HG03196 (cell line): ENCODE measurements around the gene DOCK2.
"Not testable (repeated sequence)": the region's sequence is repeated elsewhere in the genome, so short reads cannot be mapped to it uniquely, and the experiment has no call there.

Source experiments
- ATAC-seq: cut with Tn5 transposase; IDR thresholded peaks from one replicate; pipeline ENCODE4 v1.9.1; 2021; ENCODE audit not compliant: unreplicated experiment

DOCK2 gene

DNA sequence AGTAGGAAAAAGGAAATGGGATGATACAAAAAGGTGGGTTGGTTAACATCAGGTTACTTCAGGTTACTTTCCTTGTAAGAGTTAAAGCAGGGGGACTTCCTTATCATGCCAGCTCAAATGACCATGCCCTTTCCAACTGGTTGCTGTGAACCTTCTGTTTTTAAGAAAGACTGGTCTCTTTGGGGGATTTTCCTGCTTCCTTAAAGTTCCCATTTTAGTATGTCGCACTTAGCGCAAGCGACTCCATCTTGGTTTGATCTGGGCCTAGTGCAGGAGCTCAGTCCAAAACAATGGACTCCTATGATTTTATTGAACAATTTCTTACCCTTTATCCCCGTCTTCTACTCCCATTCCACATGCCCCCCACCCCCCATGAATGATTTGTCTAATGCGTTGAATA, 173.4 kb downstream of the DOCK2 start:
- no peak for ATAC-seq

DNA sequence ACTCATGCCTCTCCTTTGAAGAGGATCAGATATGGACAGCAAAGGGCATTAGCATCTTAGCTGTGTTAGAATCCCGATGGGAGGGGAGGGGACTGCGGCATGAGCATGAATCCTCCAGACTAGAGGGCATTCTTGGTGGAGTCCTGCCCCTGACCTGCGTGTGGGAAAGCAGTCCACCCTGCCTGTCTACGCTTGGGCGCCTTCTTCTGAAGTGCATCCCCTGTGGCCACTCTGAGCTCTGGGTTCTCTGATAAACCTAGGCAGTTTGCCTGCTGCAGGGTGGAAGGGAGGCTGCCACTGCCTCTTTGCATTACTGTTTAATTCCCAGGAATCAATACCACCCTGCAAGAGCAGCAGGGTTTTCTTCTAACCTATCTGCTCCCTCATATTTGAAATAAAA, 173.9 kb downstream of the DOCK2 start:
- no peak for ATAC-seq

DNA sequence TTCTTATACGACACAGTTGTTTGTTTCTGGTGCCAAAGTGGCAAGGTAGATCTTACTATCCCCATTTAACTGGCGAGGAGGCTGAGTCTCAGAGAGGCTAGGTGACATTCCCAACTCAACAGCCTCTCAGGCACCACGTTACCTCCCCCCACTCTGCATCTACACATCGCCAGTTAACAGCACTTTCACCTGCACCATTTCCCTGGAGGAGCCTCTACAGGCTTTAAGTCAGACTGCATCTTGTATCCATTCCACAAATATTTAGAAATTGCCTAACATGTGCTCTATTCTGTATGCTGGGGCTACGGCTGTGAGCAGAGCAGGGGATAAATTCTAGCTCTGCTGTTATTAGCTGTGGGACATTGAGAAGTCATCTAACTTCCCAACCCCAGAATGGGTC, 174.6 kb downstream of the DOCK2 start:
- ATAC-seq, result no peak

DNA sequence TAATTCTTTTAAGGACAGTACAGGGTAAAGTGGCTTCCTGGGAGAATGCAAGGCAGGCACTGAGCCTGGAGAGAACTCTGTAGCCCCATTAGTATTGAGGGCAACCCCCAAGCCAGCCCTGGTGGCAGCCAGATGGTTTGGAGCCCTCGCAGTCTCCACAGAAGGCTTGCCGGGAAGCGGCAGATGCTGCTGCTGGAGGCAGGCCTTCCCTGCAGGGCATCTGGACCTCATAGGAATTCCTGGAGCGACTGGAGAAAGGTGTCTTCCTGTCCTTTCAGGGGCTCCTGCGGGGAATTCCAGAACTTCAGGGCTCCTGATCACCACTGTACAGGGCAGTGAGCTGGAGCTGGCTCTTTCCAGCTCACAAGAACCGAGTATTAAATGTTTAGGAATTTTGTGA, 175.7 kb downstream of the DOCK2 start:
- no peak for ATAC-seq

DNA sequence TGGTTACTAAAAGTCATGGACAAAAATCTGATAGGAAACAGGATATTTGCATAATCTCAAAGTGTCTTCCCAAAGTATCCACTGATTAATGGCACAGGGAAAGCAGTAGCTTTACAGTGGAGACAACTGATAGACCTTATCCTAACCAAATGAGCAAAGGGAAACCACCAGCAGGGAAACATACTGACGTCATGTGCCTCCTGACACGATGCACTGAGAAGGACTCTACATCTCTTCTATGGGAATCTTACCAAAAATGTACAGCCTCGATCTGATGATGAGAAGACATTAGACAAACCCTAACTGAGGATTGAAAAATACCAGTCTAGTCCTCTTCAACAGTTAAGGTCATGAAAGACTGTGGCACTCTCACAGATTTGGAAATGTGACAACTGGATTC, 177.0 kb downstream of the DOCK2 start:
- no peak for ATAC-seq

DNA sequence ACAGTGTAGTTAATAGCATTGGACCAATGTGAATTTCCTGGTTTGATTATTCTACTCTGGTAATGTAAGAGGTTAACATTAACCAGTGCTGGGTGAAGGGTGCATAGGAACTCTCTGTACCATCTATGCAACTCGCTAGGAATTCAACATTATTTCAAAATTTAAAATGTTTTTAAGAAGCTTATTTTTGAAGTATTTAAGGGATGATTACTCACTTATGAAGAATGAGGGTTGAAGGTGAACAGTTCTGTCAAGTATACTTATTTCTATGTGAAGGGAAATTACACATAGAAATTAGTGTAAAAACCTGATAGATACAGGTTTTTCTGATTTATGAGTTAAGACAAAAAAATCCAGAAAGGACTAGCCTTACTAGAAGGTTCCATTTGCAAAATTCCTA, 177.4 kb downstream of the DOCK2 start:
- ATAC-seq, result no peak

DNA sequence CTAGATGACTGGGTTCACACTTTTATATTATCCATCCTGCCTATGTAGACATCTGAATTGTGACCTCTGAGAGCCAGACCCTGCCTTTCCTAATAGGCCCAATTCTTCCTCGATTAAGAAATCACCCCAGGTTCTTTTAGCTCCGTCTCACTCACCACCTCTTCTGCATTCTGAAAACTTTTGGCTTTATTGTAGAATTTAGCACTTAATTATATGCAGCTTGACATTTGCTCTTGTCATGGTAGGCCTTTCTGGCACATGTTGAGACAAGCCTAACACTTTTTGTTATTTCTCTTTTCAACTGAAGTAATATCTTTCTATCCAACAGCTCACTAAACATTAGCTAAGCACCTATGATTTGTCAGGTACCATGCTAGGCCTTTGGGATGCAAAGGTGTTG, 180.0 kb downstream of the DOCK2 start:
- no peak for ATAC-seq

DNA sequence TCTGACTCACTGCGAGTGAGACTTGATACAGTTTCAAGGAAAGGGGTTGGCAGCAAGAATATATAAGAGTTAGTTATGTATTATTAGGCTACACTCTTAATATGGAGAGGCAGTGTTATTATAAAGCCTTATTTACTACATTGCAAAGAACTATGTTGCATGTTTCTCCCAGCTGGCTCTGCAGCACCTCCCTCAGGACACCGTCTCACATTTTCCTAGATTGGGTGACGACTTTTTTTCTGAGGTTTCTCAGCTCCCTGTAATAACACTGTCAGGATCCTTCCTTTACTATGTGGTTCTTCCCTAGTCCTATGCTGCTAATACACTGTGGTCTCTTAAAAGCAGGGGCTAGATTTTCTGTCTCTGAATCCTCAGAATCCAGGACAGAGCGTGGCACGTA, 189.5 kb downstream of the DOCK2 start:
- ATAC-seq, result no peak

DNA sequence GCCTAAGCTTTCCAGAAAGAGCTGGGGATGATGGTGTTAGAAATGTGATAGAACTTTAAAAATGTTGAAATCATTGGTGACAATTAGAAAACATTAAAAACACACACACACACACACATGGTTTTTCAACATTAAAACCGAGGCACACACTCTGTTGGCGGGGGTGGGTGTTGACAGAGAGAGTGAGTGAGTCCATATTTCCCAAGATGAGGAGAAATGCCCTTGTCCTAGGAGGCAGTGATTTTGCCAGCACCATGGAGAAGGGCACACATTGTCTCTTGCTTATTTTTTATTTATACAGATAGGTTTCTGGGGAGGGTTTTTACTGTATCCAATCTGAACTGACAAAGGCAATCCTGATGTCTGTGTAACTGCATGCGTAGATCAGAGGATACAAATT, 190.7 kb downstream of the DOCK2 start:
- ATAC-seq, result no peak

DNA sequence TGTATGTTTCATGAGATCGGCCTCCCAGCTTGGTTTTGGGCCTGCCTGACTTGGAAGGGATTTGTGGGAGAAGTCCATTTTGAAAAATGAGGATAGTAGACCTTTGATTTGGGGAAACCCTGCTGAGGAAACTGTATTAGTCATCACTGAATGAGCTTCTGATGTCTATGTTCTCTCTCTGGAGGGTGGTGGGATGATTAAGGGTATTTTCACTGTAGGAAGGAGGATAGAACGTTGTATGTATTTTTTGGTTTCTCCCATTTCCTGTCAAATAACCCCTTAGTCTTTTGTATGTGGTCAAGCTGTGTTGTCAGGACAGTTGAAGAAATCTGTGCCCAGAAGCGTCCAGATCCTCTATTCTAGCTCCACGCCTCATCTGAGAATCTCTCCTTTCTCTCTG, 191.3 kb downstream of the DOCK2 start:
- ATAC-seq, result no peak

DNA sequence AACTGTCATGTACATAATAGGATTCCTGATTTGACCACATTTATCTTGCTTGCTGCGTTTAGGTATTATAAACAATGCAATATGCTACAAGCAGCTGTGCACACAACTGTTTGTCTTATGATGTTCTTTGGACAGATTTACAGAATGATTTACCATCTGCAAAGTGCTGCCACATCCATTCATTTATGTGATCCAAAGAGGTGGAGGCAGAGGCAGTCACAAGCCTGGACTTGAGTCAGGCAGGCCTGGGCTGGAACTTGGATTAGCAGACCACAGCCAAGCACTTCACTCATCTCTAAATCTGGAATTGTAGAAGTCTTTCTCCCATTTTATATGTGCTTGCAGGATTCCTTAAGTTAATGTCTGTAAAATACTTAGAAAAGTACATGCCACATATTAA, 194.3 kb downstream of the DOCK2 start:
- ATAC-seq, result no peak

DNA sequence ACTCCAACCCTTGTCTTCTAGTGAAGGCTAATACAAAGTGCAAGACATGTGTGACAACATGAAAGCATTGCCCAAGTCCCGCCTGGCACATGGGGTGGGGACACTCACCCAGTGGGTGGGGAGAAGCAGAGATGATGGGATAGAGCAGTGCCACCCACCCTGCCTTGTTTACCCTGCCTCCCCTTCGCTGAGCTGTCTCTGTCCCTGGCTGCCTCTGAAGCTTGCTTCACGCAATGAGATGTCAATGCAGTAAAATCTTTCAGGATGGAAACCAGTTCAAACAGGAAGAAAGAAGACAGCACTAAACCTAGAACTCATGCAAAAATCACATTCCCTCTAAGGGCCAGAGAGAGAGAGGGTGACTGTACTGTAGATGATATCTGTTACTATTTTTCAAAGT, 195.2 kb downstream of the DOCK2 start:
- ATAC-seq, result no peak

DNA sequence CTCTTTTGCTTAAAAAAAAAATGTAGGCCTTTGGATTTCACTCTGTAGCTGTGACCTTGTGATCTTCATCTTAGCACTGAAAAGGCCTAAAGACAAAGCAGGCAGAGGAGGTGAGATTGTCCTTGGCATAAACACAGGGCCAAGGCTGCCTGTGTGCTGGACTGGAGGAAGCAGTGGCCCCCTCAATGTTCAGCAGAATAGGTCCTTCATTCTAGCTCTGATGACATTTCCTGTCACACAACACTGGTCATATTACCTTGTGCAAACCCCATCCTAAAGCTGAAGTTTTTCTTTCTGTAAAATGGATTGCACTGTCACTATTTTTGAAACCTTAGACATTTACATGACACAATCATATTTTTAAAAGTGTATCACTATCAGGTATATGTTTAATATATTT, 195.8 kb downstream of the DOCK2 start:
- no peak for ATAC-seq

DNA sequence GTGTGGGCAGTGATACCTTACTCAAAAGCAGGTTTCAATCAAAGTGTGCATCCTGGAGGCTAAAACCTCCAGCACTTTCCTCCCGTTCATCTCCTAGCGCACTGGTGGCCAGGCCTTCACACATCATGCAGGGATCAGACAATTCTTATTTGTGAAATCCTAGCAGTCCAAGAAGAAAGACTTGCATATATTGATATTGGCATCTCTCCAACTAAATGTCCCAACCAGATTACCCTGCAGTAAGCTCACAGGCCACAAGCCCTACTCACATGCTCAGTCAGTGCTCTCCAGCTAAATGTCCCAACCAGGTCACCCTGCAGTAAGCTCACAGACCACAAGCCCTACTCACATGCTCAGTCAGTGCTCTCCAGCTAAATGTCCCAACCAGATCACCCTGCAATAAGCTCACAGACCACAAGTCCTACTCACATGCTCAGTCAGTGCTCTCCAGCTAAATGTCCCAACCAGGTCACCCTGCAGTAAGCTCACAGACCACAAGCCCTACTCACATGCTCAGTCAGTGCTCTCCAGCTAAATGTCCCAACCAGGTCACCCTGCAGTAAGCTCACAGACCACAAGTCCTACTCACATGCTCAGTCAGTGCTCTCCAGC, 196.7 kb downstream of the DOCK2 start:
- ATAC-seq, result not testable (repeated sequence)

DNA sequence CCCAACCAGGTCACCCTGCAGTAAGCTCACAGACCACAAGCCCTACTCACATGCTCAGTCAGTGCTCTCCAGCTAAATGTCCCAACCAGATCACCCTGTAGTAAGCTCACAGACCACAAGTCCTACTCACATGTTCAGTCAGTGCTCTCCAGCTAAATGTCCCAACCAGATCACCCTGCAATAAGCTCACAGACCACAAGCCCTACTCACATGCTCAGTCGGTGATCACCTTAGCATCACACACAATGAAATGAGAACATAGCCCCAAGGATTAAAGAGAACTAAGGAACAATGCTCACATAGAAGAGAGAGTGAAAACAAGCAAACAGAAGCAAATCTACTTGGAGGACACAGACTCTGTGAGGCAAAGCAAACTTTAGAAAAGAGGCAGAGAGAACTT, 197.5 kb downstream of the DOCK2 start:
- not testable (repeated sequence) for ATAC-seq

DNA sequence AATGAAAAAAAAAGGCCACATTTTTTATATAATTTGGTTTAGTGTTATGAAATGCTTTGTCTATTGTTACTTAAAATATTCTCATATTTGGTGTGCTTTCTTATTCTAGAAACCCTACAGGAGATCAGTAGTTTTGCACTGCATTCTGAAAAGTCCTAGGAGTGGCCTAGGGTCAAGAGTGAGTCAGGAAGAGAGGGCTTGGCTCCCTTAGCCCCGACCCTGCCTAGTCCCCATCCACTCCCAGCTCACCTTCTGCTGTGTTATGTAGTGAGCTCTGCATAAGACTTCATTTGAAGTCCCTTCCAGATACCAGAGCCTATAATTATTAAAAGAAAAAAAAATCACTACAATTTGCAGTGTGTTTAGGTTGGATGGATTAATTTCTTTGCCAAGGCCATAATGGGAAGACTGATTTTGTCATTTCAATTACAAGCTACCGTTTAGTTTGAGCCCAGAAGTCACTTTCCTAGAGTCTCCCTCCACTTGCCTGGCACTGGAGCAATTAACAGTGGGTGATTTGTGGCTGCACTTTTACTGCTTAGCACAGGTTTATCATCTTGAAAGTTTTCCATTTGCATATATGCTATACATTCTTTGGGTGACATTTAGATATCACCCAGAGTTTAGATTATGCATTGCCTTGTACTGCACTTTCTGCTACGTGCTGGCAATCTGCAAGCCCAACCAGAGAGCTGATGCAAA, 199.9 kb downstream of the DOCK2 start:
- ATAC-seq, result no peak

DNA sequence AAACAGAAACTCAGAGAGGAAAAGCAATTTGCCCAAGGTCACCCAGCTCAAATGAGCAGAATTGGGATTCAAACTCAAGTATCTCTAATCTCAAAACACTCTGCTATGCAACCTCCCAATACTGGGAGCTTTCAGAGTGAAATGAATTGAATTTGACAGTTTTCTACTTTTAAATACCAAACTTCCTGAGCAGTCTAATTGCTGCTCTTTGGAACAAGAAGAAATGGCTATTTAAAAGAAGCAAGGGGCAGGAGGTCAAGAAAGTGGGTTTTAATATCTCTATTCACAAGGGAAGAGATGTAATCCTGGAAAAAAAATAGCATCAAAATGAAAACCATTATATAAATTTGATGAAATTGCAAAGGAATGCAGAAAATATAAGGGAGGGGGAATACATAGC, 200.6 kb downstream of the DOCK2 start:
- no peak for ATAC-seq

DNA sequence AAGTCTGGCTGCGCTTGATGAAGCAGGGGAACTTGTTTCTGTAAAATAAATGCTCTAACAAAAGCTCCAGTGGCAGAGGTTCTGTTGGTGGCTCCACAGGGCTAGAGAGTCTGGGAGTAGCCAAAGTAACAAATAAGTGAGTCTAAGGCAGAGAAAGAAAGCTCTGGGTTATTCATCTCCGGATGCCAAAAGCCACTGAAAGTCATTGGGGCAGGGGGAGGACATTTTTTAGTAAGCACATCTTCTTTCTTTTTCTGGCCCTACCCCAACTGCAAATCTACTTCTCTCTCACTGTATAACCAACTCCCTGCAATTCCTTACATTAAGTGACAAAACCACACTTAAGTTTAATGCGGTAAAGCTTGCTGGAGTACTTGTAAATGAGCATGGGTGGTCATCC, 201.6 kb downstream of the DOCK2 start:
- peak; percentile 77 for ATAC-seq

DNA sequence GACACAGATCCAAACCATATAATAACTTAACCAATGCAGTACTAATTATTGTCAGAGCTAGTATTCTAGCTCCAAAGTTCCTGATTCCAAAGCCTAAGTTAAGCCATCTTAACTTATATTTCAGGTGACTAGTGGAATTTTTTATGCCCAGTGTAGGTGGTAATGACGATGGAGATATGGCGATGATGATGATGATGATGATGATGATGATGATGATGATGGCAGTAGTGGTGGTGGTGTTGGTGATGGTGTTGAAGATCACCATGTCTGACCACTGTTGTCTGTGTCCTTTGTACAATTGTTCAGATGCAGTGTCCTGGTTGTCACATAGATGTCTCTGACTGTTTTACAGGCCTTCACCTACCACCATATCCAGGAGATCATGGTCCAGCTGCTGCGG, 203.3 kb downstream of the DOCK2 start:
- no peak for ATAC-seq

DNA sequence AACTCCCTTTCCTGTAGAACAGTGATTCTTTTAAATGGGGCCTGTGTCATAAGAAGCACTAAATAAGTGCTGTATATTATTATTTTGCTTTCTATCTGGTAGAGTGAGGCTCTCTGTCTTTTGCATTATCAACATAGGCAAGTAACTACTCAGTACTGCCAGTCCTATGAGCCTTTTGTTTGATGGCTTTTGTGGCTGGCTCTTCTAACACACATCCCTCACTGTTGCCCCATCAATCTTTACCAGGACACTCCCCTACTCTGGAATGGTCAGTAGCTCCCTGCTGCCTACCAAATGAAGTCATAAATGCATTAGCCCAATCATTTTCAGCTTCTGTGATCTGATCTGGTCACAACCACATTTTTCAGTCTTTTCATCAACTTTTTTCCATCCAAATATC, 205.6 kb downstream of the DOCK2 start:
- ATAC-seq, result no peak

DNA sequence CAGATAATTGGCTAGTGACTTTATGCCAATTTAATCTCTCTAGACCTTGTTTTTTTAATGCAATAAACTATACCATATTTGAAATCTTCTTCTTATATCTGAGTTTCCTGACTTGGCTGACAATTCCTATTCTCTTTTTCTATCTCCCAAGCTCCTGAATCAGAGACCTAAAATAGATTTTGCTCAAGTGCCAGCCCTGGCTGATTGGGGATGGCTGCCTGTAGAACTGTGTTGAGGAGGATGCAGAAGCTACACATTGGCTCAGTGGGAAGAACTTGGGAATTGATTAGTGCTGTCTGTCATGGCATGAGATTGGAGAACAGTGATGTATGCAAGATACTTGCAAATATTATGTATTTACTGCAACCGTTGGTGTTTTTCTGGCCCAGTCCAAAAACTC, 210.4 kb downstream of the DOCK2 start:
- ATAC-seq, result no peak

DNA sequence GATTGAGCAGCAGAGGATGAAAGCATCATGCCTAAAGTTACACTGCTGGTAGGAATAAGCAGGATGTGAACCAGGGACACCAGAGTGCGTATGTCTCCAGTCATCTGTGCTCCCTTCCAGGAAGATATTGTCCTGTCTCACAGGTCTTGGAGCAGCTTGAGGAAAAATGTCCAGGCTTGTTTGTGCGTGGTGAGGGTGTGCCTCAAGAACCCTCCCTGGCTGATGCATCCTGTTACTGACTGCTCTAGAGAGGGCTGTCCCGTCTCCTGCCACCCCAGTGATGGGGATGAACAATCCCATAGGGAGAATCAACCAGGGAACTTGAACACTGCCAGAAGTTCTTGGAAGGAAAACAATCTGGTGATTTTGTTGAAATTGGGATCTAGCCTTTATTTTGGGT, 211.2 kb downstream of the DOCK2 start:
- ATAC-seq, result no peak

DNA sequence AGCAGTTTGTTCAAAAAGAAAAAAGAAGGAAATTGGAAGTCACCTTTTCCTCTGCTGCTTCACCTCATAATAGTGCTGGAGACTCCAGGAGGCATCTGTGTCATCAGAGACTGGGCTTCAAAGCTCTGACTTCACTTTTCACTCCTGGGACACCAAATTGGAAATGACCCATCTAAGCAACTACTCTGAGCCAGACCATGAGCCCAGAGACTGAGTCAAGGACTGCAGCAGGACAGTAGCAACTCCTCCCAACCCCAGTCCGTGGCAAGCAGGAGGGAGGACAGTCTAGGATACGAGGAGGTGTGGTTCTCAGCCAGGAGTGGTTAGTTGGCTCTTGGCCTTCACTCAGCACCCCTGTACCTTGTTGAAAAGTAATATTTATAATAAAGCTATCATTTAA, 211.7 kb downstream of the DOCK2 start:
- no peak for ATAC-seq
